GM21619 (cell line): ENCODE data around the gene PRPF40A.
A peak's percentile ranks its signal among the peaks of the same experiment; 100 is the strongest.

ENCODE experiments used
- ATAC-seq: cut with Tn5 transposase; IDR thresholded peaks from one replicate; pipeline ENCODE4 v1.9.1; 2021; ENCODE audit not compliant: unreplicated experiment

The PRPF40A gene

GRCh38 chr2:152622219-152622618 is 95.0 kb downstream of the PRPF40A start:
- no peak for ATAC-seq

GRCh38 chr2:152620985-152621384 is 96.3 kb downstream of the PRPF40A start:
- ATAC-seq = no peak

- ATAC-seq = no peak
Observed at GRCh38 chr2:152620208-152620607, 97.1 kb downstream of the PRPF40A start.

GRCh38 chr2:152618193-152618564 is 99.1 kb downstream of the PRPF40A start:
- no peak for ATAC-seq

- no peak for ATAC-seq
Observed at GRCh38 chr2:152617456-152618192, 99.6 kb downstream of the PRPF40A start.

GRCh38 chr2:152615177-152615576 is 102.1 kb downstream of the PRPF40A start:
- no peak for ATAC-seq

- ATAC-seq = no peak
Observed at GRCh38 chr2:152613235-152613634, 104.0 kb downstream of the PRPF40A start.

- ATAC-seq = peak; percentile 88
Observed at GRCh38 chr2:152611458-152612231, 105.6 kb downstream of the PRPF40A start.

- ATAC-seq = no peak
Observed at GRCh38 chr2:152609699-152610098, 107.6 kb downstream of the PRPF40A start.

GRCh38 chr2:152609154-152609553 is 108.1 kb downstream of the PRPF40A start:
- no peak for ATAC-seq

- no peak for ATAC-seq
Observed at GRCh38 chr2:152607793-152608300, 109.4 kb downstream of the PRPF40A start.

- ATAC-seq = no peak
Observed at GRCh38 chr2:152606941-152607340, 110.3 kb downstream of the PRPF40A start.

GRCh38 chr2:152606081-152606480 is 111.2 kb downstream of the PRPF40A start:
- no peak for ATAC-seq

GRCh38 chr2:152603166-152603565 is 114.1 kb downstream of the PRPF40A start:
- no peak for ATAC-seq

- ATAC-seq = no peak
Observed at GRCh38 chr2:152602750-152603149, 114.5 kb downstream of the PRPF40A start.
